Type B pancreatic cell (in vitro differentiated cells): ENCODE results near the gene SPCS2. TPM values are rescaled to one million over a fixed set of nuclear protein-coding genes. Genes with fewer than 3 reads are reported as not detected.

ENCODE experiments used
- DNase-seq: peaks from one replicate; pipeline ENCODE4 v3.0.0; 2021; ENCODE audit warnings: mixed read lengths; ENCODE audit not compliant: unreplicated experiment; ENCODE audit errors: extremely low spot score
- H3K27ac Mint-ChIP-seq: 2 replicates; pipeline ENCODE4 v1.8.0; 2021; ENCODE audit warnings: mild to moderate bottlenecking, mixed read lengths
- H3K27me3 Mint-ChIP-seq: 2 replicates; pipeline ENCODE4 v1.8.0; 2021; ENCODE audit warnings: mixed read lengths
- H3K36me3 Mint-ChIP-seq: 2 replicates; pipeline ENCODE4 v1.8.0; 2021; ENCODE audit warnings: mixed read lengths
- H3K4me1 Mint-ChIP-seq: one replicate; pipeline ENCODE4 v1.8.0; 2021; ENCODE audit warnings: mixed read lengths; ENCODE audit not compliant: unreplicated experiment
- H3K4me3 Mint-ChIP-seq: 2 replicates; pipeline ENCODE4 v1.8.0; 2021; ENCODE audit warnings: mild to moderate bottlenecking, mixed read lengths
- H3K9me3 Mint-ChIP-seq: 2 replicates; pipeline ENCODE4 v1.8.0; 2021; ENCODE audit warnings: mixed read lengths
- CTCF ChIP-seq: fragments of 200-600 bp; sonication (generic); conservative IDR thresholded peaks from 2 replicates; pipeline ENCODE4 v1.5.0; 2021; ENCODE audit warnings: antibody characterized with exemption, mild to moderate bottlenecking
- total RNA-seq: library from RNA; stranded (reverse); gene quantifications from 2 replicates; pipeline ENCODE4 v1.2.1, GENCODE V29; 2021; ENCODE audit warnings: low replicate concordance

SPCS2 gene
- total RNA-seq, 1 donor from 2014 or later, result 190 TPM

- Mint-ChIP-seq H3K27ac (peak overlapping the region; percentile 98), H3K27me3 (no peaks in the 10 kb centered on the region), H3K9me3 (no peaks in the 10 kb centered on the region), H3K4me1 (peaks cover 24% of the 10 kb centered on the region), H3K4me3 (peak overlapping the region; percentile 100), H3K36me3 (peaks cover 7% of the 10 kb centered on the region)
- DNase-seq, result no peak
- TF ChIP-seq CTCF, result no peak
These were observed 1.4 kb downstream of the SPCS2 start for GRCh38 chr11:74950374-74950969.

- peak overlapping the region; percentile 100 for H3K4me3 Mint-ChIP-seq
- no peaks in the 10 kb centered on the region for H3K27me3 Mint-ChIP-seq
- peaks cover 28% of the 10 kb centered on the region for H3K4me1 Mint-ChIP-seq
- no peak for TF ChIP-seq CTCF
- peaks cover 11% of the 10 kb centered on the region for H3K36me3 Mint-ChIP-seq
- H3K9me3 Mint-ChIP-seq, result no peaks in the 10 kb centered on the region
- peak overlapping the region; percentile 98 for H3K27ac Mint-ChIP-seq
- DNase-seq, result no peak
These were observed 2.2 kb downstream of the SPCS2 start for GRCh38 chr11:74951226-74951625.

- Mint-ChIP-seq H3K36me3 (peaks cover 11% of the 10 kb centered on the region), H3K4me1 (peaks cover 34% of the 10 kb centered on the region), H3K27ac (no peak overlapping the region), H3K4me3 (no peak overlapping the region), H3K9me3 (no peaks in the 10 kb centered on the region), H3K27me3 (no peaks in the 10 kb centered on the region)
- no peak for TF ChIP-seq CTCF
- no peak for DNase-seq
These were observed 3.7 kb downstream of the SPCS2 start for GRCh38 chr11:74952752-74953151.

- H3K4me1 Mint-ChIP-seq, result peaks cover 38% of the 10 kb centered on the region
- H3K9me3 Mint-ChIP-seq, result no peaks in the 10 kb centered on the region
- no peak overlapping the region for H3K4me3 Mint-ChIP-seq
- H3K36me3 Mint-ChIP-seq, result peaks cover 11% of the 10 kb centered on the region
- H3K27ac Mint-ChIP-seq, result no peak overlapping the region
- TF ChIP-seq CTCF, result no peak
- no peak for DNase-seq
- no peaks in the 10 kb centered on the region for H3K27me3 Mint-ChIP-seq
These were observed 4.4 kb downstream of the SPCS2 start for GRCh38 chr11:74953451-74953850.

GRCh38 chr11:74954199-74954598, 5.1 kb downstream of the SPCS2 start:
- Mint-ChIP-seq H3K9me3 (no peaks in the 10 kb centered on the region), H3K36me3 (peaks cover 11% of the 10 kb centered on the region), H3K4me3 (no peak overlapping the region), H3K27ac (no peak overlapping the region), H3K27me3 (no peaks in the 10 kb centered on the region), H3K4me1 (peaks cover 38% of the 10 kb centered on the region)
- no peak for DNase-seq
- no peak for TF ChIP-seq CTCF
